ENCODE measurements around the gene ARHGAP8.
"Not testable (repeated sequence)": the region's sequence is repeated elsewhere in the genome, so short reads cannot be mapped to it uniquely, and the experiment has no call there.

Gene ARHGAP8

GRCh38 chr22:44795701-44796630 lies 43.6 kb downstream of the ARHGAP8 start:
- no peaks in the 10 kb centered on the region for H3K9me3 ChIP-seq (ENCODE audit: low read length)
- H3K4me3 ChIP-seq (ENCODE audit: low read length), result no peak overlapping the region
- H3K4me1 ChIP-seq (ENCODE audit: insufficient read depth, low read length), result no peaks in the 10 kb centered on the region
- H3K27me3 ChIP-seq (ENCODE audit: insufficient read depth, low read length), result peaks cover 4% of the 10 kb centered on the region
- H2AFZ ChIP-seq (ENCODE audit: low read depth, low read length), result no peak overlapping the region
- no peaks in the 10 kb centered on the region for H3K36me3 ChIP-seq (ENCODE audit: insufficient read depth, low read length)

DNA sequence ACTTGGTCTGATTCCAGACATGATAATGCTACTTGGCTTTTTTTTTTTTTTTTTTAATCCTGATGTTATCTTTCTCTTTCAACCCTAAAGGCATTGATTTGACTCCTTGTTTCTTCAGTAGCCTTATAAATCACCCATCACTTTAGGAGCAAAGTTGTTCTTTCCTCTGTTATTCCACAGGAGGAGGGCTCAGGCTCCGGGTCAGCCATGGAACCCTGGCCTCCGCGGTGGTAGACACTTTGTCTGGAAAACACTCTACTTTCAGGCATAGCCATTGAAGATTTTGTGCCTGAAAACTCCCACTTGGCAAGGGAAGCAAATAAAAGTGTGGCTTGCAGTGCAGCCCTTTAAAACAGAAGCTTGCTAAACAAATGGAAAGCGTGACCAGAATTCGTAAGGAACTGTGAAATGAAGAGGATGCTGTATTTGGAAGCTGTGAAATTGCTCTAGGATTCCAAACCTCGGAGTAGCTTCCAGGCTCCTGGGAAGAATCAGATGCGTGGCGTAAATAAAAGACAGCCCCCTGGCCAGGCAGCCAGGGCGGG lies 44.9 kb downstream of the ARHGAP8 start:
- Histone ChIP-seq H3K36me3 (ENCODE audit: insufficient read depth, low read length) (no peaks in the 10 kb centered on the region), H3K4me1 (ENCODE audit: insufficient read depth, low read length) (no peaks in the 10 kb centered on the region), H3K4me3 (ENCODE audit: low read length) (no peak overlapping the region), H2AFZ (ENCODE audit: low read depth, low read length) (no peak overlapping the region), H3K9me3 (ENCODE audit: low read length) (no peaks in the 10 kb centered on the region), H3K27me3 (ENCODE audit: insufficient read depth, low read length) (peaks cover 4% of the 10 kb centered on the region)

DNA sequence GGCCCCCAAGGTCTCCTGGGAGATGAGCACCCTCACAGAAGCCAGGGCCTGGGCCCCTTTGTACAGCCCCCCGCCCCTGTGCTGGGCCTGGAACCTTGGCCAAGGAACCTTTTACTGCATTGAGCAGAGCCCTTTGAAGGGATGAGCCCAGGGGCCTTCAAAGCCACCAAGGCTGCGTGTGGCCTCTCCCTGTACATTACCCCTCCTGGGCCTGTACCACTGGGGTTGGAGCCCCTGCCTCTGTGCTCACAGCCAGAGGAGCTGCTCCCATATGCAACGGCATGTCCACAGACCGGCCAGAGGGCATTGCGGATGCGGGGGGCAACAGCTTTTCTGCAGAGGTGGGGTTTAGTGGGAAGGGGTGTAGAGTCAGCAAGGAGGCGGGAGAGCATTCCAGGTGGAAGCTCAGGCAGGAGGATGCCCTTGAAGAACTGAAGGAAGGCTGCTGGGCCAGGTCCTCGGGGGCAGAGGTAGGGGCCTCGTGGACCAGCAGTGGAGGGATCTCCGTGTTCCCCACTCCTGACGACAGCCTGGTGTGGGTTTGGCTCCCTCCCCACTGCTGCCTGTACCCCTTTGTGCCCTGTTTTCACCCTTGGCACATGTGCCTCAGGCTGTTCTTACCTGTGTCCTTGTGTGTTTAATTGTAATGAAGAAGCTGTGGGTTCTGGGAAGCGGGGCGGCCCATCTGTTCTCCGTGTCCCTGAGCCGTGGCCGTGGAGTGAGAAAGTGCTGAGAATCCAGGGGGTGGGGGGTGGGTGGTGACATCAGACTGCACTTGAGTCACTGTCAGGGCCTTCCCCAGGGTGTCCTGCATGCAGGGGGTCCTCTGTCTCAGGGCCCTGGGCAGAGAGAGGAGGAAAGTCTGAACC lies 46.9 kb downstream of the ARHGAP8 start:
- no peaks in the 10 kb centered on the region for H3K36me3 ChIP-seq (ENCODE audit: insufficient read depth, low read length)
- no peak overlapping the region for H3K4me3 ChIP-seq (ENCODE audit: low read length)
- H3K9me3 ChIP-seq (ENCODE audit: low read length), result no peaks in the 10 kb centered on the region
- no peaks in the 10 kb centered on the region for H3K4me1 ChIP-seq (ENCODE audit: insufficient read depth, low read length)
- peaks cover 5% of the 10 kb centered on the region for H3K27me3 ChIP-seq (ENCODE audit: insufficient read depth, low read length)
- no peak overlapping the region for H2AFZ ChIP-seq (ENCODE audit: low read depth, low read length)

GRCh38 chr22:44799946-44800634 lies 47.7 kb downstream of the ARHGAP8 start:
- H3K4me3 ChIP-seq (ENCODE audit: low read length); H2AFZ ChIP-seq (ENCODE audit: low read depth, low read length); H3K4me1 ChIP-seq (ENCODE audit: insufficient read depth, low read length); H3K36me3 ChIP-seq (ENCODE audit: insufficient read depth, low read length); H3K9me3 ChIP-seq (ENCODE audit: low read length): not testable (repeated sequence)
- peaks cover 12% of the 10 kb centered on the region for H3K27me3 ChIP-seq (ENCODE audit: insufficient read depth, low read length)

DNA sequence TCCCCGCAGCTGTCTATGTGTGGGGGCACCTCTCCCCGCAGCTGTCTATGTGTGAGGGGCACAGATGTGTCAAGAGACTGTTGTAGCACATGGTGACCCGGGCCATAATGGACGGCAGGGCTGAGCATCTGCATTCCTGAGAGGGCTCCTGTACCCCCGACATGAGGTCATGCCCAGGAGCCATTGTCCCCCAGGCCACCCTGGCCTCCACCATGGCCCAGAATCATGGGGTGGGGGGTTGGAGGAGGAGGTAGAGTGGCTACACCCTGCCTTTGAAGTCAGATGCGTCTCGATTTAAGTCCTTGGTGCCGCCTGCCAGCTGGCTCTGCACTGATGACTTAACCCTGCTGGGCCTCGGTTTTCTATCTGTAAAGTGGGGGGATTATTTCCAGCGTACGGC lies 49.1 kb downstream of the ARHGAP8 start:
- H2AFZ ChIP-seq (ENCODE audit: low read depth, low read length), result no peak overlapping the region
- no peaks in the 10 kb centered on the region for H3K9me3 ChIP-seq (ENCODE audit: low read length)
- H3K4me1 ChIP-seq (ENCODE audit: insufficient read depth, low read length), result no peaks in the 10 kb centered on the region
- H3K4me3 ChIP-seq (ENCODE audit: low read length), result no peak overlapping the region
- H3K36me3 ChIP-seq (ENCODE audit: insufficient read depth, low read length), result no peaks in the 10 kb centered on the region
- H3K27me3 ChIP-seq (ENCODE audit: insufficient read depth, low read length), result peaks cover 14% of the 10 kb centered on the region

DNA sequence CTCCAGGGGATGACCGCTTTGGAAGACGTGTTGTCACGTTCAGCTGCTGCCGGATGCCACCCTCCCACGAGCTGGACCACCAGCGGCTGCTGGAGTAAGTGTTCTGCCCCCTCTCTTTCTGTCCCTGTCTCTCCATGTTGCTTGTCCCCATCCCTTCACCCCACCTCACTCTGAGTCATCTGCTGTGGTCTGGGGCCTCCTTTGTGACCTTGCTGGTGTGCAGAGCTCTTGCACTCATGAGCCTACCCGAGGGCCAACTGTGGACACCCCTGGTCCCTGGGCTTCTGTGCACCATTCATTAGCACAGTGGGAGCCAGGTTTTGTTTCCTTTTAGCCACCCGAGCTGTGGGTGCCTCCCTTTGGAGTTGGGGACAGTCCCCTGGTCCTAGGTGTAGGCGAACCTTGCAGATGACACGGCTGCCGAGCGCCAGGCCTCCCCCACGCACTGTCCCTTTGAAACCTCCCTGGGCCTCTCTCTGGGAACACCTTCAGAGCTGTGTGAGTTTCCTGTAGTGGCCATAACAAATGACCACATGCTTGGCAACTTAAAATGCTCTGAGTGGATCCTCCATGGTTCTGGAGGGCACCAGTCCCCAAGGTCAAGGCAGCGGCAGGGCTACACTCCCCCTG lies 49.8 kb downstream of the ARHGAP8 start:
- Histone ChIP-seq H3K9me3 (ENCODE audit: low read length) (no peaks in the 10 kb centered on the region), H3K27me3 (ENCODE audit: insufficient read depth, low read length) (peaks cover 10% of the 10 kb centered on the region), H3K4me3 (ENCODE audit: low read length) (no peak overlapping the region), H2AFZ (ENCODE audit: low read depth, low read length) (no peak overlapping the region), H3K4me1 (ENCODE audit: insufficient read depth, low read length) (no peaks in the 10 kb centered on the region), H3K36me3 (ENCODE audit: insufficient read depth, low read length) (no peaks in the 10 kb centered on the region)

GRCh38 chr22:44802956-44803355 lies 50.6 kb downstream of the ARHGAP8 start:
- H3K27me3 ChIP-seq (ENCODE audit: insufficient read depth, low read length), result peaks cover 10% of the 10 kb centered on the region
- H3K4me3 ChIP-seq (ENCODE audit: low read length), result no peak overlapping the region
- no peaks in the 10 kb centered on the region for H3K36me3 ChIP-seq (ENCODE audit: insufficient read depth, low read length)
- H3K9me3 ChIP-seq (ENCODE audit: low read length), result no peaks in the 10 kb centered on the region
- H3K4me1 ChIP-seq (ENCODE audit: insufficient read depth, low read length), result no peaks in the 10 kb centered on the region
- no peak overlapping the region for H2AFZ ChIP-seq (ENCODE audit: low read depth, low read length)

DNA sequence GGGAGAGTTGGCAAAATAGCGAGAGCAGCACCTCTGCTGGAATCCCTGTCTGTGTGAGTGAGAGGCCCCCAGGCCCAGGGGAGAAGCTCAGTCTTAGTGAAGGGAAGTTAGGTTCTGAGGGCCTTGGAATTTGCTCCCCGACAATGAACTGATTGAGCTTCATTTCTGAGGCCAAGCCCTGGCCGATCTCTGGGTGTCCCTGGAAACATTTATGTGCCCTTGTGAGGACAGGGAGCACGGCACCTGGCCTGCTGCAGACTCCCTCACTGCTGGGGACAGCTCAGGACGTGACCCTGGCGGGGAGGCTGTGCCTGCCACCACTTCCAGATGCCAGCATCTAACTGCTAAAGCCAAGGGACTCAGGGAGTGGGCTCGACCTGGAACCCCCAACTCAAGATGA lies 52.0 kb downstream of the ARHGAP8 start:
- no peak overlapping the region for H3K4me3 ChIP-seq (ENCODE audit: low read length)
- no peak overlapping the region for H2AFZ ChIP-seq (ENCODE audit: low read depth, low read length)
- peaks cover 10% of the 10 kb centered on the region for H3K27me3 ChIP-seq (ENCODE audit: insufficient read depth, low read length)
- H3K9me3 ChIP-seq (ENCODE audit: low read length), result no peaks in the 10 kb centered on the region
- no peaks in the 10 kb centered on the region for H3K36me3 ChIP-seq (ENCODE audit: insufficient read depth, low read length)
- H3K4me1 ChIP-seq (ENCODE audit: insufficient read depth, low read length), result no peaks in the 10 kb centered on the region

- H3K36me3 ChIP-seq (ENCODE audit: insufficient read depth, low read length), result no peaks in the 10 kb centered on the region
- no peaks in the 10 kb centered on the region for H3K9me3 ChIP-seq (ENCODE audit: low read length)
Observed at GRCh38 chr22:44805711-44806110, 53.3 kb downstream of the ARHGAP8 start.

DNA sequence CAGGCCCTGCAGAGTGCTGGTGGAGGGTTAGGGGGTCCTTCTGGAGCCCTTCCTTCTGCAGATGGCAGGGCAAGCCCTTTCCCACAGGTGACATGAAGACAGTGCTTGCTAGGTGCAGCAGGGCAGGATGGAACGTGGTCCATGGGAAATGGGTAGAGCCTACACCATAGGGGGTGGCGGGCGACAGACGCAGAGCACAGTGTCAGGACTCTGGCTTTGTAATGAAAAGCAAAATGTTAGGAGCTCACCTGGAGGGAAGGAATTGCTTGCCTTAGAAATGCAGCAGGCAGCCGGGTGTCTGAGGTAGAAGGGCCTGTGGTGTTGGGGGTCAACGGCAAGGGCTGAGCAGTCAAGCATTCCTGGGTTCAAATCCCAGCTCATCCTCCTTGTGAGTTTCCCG lies 54.9 kb downstream of the ARHGAP8 start:
- H3K9me3 ChIP-seq (ENCODE audit: low read length), result no peaks in the 10 kb centered on the region
- H3K4me3 ChIP-seq (ENCODE audit: low read length), result no peak overlapping the region
- no peak overlapping the region for H2AFZ ChIP-seq (ENCODE audit: low read depth, low read length)
- no peaks in the 10 kb centered on the region for H3K36me3 ChIP-seq (ENCODE audit: insufficient read depth, low read length)
- no peaks in the 10 kb centered on the region for H3K4me1 ChIP-seq (ENCODE audit: insufficient read depth, low read length)
- peaks cover 10% of the 10 kb centered on the region for H3K27me3 ChIP-seq (ENCODE audit: insufficient read depth, low read length)

More at GRCh38 chr22:44805711-44806110, 53.3 kb downstream of the ARHGAP8 start:
- H3K4me3 ChIP-seq (ENCODE audit: low read length), result no peak overlapping the region
- H3K4me1 ChIP-seq (ENCODE audit: insufficient read depth, low read length), result no peaks in the 10 kb centered on the region
- H3K27me3 ChIP-seq (ENCODE audit: insufficient read depth, low read length), result peaks cover 10% of the 10 kb centered on the region
- no peak overlapping the region for H2AFZ ChIP-seq (ENCODE audit: low read depth, low read length)

DNA sequence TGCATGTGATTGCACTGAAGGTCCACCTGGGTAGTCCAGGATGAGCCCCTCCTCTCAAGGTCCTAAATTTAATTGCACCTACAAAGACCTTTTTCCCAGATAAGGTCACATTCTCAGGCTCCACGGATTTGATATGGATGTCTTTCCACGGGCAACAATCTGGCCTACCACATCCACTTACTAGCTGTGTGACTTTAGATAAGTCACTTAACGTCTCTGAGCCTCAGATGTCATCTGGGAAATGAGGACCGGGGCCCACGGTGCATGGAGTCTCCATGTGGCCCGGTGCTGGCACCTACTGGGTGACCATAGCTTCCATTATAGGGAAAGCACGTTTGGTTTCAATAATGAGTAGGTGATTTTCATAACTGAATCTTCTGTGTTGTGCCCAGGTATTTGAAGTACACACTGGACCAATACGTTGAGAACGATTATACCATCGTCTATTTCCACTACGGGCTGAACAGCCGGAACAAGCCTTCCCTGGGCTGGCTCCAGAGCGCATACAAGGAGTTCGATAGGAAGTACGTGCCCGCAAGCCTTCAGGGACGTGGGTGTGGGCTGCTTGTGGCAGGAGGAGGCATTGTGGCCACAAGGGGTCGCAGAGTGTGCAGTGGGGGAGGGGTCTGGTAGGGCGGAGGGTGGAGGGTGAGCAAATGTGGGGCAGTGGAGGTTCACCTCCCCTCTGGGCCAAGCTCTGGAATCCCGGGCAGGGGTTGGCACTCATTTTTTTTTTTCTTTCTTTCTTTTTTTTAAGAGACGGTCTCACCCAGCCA lies 55.7 kb downstream of the ARHGAP8 start:
- Histone ChIP-seq H2AFZ (ENCODE audit: low read depth, low read length) (no peak overlapping the region), H3K36me3 (ENCODE audit: insufficient read depth, low read length) (no peaks in the 10 kb centered on the region), H3K4me1 (ENCODE audit: insufficient read depth, low read length) (no peaks in the 10 kb centered on the region), H3K9me3 (ENCODE audit: low read length) (no peaks in the 10 kb centered on the region), H3K27me3 (ENCODE audit: insufficient read depth, low read length) (peaks cover 10% of the 10 kb centered on the region), H3K4me3 (ENCODE audit: low read length) (no peak overlapping the region)

DNA sequence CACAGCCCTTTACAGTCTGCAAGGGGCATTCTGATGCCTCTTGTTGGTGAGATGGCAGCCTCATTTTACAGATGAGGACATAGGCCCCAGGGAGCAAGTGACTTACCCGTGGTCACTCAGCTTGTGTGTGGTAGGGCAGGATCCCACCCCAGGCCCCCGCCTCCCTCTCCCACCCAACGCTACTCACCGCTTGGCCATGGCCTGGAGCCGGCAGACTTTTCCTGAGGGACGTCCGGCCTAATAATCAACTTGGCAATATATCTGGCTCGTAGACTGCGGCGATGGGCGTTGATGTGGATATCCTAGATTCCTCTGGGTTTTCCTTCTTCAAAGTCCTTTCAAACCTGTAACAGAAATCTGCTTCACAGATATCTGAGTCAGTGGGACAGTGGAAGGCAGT lies 57.1 kb downstream of the ARHGAP8 start:
- no peak overlapping the region for H3K4me3 ChIP-seq (ENCODE audit: low read length)
- no peak overlapping the region for H2AFZ ChIP-seq (ENCODE audit: low read depth, low read length)
- no peaks in the 10 kb centered on the region for H3K36me3 ChIP-seq (ENCODE audit: insufficient read depth, low read length)
- peaks cover 8% of the 10 kb centered on the region for H3K27me3 ChIP-seq (ENCODE audit: insufficient read depth, low read length)
- H3K4me1 ChIP-seq (ENCODE audit: insufficient read depth, low read length), result no peaks in the 10 kb centered on the region
- no peaks in the 10 kb centered on the region for H3K9me3 ChIP-seq (ENCODE audit: low read length)
